AG20443 (cell line): Measurements from ENCODE around the gene FARP2.
"Not testable (repeated sequence)": the region's sequence is repeated elsewhere in the genome, so short reads cannot be mapped to it uniquely, and the experiment has no call there.

Experiments
- DNase-seq: peaks from one replicate; pipeline ENCODE4 v3.0.0; 2012; ENCODE audit warnings: low spot score, mixed read lengths

Gene FARP2

DNA sequence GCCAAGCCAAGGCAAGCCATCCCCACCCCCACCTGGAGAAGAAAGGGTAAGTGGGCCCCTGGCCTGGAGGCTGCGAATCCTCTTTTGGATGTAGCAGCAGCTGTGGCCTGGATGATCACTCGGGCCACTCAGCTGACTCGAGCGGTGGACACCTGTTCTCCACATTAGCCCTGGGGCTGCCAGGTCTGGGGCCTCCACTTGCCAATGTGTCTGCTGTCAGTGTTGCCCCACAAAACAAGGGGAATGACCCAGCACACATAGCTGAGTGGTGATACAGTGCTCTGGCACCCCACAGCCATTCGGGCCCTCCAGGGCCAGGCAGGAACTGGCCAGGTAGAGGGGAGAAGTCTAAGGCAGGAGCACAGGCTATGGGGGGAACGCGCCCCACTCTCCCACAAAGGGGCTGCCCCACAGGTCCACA lies 149.7 kb downstream of the FARP2 start:
- DNase-seq, result no peak

DNA sequence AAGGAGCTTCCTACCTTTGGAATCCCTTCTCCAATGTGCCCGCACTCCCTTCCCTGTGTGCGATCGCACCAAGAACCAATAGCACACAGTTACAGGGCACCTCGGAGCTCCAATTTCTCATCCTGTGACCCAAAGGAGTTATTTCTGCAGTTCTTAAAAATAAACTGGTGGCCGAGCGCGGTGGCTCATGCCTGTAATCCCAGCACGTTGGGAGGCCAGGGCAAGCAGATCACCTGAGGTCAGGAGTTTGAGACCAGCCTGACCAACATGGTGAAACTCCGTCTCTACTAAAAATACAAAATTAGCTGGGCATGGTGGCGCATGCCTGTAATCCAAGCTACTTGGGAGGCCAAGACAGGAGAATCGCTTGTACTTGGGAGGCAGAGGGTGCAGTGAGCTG lies 150.2 kb downstream of the FARP2 start:
- not testable (repeated sequence) for DNase-seq

- no peak for DNase-seq
Measured at GRCh38 chr2:241506793-241507429, 150.8 kb downstream of the FARP2 start.

- peak; percentile 77 for DNase-seq
Measured at GRCh38 chr2:241507430-241508239, 151.6 kb downstream of the FARP2 start.

- DNase-seq, result peak; percentile 100
Measured at GRCh38 chr2:241508240-241509154, 152.4 kb downstream of the FARP2 start, which contains the start of gene STK25. Gene STK25 (minus strand): TSS chr2:241508584. CDS start chr2:241508035, 549 bp downstream.

- no peak for DNase-seq
Measured at GRCh38 chr2:241509155-241509784, 153.2 kb downstream of the FARP2 start.

DNA sequence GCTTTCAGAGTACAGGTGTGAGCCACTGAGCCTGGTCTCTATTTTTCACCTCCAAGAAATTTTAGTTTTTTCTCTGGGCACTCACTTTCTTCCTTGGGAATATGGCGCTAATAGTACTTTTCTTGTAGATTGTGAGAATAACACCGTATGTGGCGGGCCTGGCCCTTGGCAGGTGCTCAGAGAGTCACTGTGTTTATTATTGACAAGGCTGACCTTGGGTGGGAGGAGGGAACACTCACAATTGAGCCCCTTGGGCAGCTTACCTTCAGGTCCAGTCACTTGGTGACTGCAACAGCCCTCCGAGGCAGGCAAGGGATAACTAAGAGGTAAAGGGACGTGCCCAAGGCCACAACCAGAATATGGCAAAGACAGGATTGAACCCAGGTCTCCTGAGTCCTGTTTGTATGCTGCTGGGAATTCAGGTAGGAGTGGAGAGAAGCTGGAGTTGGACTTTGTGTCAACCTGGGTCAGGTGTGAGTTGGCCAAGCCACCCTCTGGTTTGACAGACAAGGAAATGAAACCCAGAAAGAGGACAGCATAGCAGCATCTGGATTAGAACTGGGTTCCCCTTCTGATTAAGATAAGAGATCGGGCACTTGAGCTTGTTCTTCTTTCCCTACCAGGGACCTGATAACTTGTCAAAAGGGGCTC lies 155.1 kb downstream of the FARP2 start:
- DNase-seq, result no peak

GRCh38 chr2:241514553-241514952 lies 158.5 kb downstream of the FARP2 start:
- DNase-seq, result peak; percentile 10

- peak; percentile 41 for DNase-seq
Measured at GRCh38 chr2:241514986-241515737, 159.1 kb downstream of the FARP2 start.

DNA sequence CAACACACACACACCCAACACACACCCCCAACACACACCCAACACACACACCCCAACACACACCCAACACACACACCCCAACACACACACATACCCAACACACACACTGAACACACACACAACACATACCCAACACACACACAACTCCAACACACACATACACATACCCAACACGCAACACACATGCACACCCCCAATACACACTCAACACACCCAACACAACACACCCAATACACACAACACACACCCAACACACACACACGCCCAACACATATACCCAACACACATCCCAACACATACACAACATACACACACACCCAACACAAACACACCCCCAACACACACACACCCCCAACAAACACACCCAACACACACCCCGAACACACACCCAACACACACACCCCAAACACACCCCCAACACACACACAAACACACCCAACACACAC lies 160.5 kb downstream of the FARP2 start:
- DNase-seq, result no peak

DNA sequence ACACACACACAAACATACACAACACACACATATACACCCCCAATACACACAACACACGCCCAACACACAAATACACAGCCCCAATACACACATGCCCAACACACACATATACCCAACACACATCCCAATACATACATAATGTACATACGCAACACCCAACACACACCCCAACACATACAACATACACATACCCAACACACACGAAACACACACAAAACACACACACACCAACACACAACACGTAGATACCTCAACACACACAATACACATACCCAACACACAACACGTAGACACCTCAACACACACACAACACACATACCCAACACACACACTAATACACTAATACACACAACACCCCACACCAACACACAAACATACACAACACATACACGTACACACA lies 161.2 kb downstream of the FARP2 start:
- DNase-seq, result no peak

GRCh38 chr2:241519669-241520068 lies 163.6 kb downstream of the FARP2 start:
- DNase-seq, result no peak

DNA sequence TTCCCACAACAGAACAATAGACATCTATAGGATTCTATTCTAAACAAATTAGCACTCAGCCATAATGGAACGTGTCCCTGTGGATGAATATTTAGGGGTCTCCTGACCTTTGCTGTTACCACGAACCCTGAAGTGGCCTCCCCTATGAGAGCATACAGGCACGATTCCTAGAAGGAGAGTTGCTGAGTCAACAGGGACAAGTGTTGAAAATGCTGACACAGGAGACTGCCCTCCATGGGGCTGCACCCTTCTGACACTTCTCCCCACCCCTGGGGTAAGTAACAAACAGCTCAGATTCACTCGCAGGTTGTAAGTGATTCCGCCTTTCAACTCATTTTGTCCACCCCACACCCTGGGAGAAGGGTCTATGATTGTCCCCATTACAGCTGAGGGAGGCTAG lies 166.4 kb downstream of the FARP2 start:
- no peak for DNase-seq

- DNase-seq, result not testable (repeated sequence)
Measured at GRCh38 chr2:241525818-241526780, 170.0 kb downstream of the FARP2 start.

DNA sequence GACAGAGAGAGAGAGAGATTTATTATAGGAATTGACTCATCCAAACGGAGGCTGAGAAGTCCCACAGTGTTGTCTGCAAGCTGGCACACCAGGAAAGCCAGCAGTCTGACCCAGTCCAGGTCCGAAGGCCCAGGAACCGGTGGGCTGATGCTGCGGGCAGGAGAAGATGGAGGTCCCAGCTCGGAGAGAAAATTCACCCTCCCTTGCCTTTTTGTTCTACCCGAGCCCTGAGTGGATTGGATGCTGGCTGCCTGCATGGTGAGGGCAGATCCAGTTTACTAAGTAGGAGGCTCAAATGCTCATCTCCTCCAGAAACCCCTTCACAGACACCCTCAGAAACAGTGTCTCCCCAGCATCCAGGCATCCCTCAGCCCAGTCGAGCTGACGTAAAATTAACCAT lies 174.5 kb downstream of the FARP2 start:
- DNase-seq, result no peak

DNA sequence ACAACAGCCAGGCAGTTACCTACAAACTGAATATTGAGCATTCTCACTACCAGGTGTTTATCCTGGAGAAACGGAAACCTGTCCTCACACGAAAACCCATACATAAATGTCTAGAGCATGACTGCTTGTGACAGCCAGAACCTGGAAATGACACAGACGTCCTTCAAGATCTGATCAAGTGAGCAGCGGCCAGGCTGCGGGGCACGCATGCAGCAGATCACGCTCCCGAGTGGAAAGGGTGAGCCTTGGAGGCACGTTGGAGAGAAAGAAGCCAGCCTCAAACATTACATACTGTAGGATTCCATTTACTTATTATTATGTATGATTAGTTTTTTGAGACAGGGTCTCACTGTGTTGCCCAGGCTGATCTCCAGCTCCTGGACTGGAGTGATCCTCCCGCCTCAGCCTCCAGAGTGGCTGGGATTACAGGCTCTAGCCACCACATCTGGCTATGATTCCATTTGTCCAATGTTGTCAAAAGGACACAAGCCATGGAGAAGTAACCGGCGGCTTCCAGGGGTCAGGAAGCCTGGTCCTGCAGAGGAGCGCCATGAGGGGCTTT lies 175.2 kb downstream of the FARP2 start:
- DNase-seq, result no peak

DNA sequence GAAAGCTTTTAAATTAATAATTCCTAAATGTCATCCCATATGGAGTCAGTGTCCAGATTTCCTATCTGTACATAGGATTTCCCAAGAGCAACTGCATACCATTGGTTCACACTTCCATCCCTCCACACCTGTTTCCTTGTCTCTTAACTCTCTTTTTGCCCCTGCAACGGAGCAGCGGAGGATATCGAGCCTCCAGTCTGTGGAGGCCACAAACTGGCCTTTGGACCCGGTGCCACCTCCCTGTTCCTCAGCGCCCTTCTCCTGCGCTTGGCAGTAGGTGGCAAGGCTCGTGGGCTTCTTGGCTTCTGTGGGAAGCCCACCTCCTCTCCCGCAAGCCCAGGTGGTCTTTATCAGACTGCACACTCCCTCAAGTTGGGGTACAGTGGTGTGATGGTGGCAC lies 176.1 kb downstream of the FARP2 start:
- no peak for DNase-seq

DNA sequence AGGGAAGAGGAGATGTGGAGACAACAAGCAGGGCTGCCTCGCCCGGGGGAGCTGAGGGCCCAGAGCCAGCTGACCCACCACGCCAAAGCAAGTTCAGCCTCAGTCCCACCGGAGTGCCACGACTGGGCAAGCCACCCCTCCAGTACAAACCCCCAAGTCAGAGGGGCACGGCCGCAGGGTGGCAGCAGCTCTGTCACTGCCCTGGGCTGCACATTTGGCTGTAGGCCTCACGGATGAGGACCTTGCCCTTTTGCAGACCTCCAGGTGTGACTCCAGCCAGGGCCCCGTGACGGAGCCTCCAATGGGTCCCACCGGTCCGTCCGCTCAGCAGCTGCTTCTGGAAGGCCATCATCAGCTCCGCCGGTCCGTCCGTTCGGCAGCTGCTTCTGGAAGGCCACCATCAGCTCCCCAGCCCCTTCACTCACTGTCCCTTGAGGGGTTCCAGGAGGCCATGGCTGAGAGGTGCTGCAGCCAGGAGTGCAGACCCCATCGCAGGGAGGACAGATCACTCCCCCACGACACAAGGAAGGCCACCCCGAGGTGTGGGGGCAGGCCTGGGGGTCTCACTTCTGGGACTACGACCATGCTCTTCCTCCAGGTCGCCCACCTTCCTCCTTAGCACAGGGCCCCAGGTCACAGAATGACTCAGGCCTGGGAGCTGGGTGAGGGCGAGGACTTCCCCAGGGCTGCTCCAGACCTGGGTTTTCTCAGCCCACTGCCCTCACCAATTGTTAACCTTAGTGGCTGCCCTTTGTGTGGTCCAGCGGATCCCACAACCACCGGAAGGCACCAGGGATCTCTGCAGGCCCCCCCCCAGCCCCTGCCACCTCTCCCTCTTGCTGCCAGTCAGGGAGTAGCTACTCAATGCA lies 176.9 kb downstream of the FARP2 start:
- no peak for DNase-seq
